Stimulated activated CD4-positive, alpha-beta T cell treated with anti-CD3 and anti-CD28 coated beads, Interleukin-2, amount 100 ng/mL, for 24 hours (primary cell): ENCODE data around the gene OXGR1.
"Not testable (repeated sequence)": the region's sequence is repeated elsewhere in the genome, so short reads cannot be mapped to it uniquely, and the experiment has no call there.

Source experiments
- DNase-seq, 2 donors: peaks; one replicate each; pipeline ENCODE4 v3.0.0-alpha.2; 2020

OXGR1 gene

GRCh38 chr13:97004886-97005285 is 10.6 kb upstream of the OXGR1 start:
- DNase-seq = no peak

DNA sequence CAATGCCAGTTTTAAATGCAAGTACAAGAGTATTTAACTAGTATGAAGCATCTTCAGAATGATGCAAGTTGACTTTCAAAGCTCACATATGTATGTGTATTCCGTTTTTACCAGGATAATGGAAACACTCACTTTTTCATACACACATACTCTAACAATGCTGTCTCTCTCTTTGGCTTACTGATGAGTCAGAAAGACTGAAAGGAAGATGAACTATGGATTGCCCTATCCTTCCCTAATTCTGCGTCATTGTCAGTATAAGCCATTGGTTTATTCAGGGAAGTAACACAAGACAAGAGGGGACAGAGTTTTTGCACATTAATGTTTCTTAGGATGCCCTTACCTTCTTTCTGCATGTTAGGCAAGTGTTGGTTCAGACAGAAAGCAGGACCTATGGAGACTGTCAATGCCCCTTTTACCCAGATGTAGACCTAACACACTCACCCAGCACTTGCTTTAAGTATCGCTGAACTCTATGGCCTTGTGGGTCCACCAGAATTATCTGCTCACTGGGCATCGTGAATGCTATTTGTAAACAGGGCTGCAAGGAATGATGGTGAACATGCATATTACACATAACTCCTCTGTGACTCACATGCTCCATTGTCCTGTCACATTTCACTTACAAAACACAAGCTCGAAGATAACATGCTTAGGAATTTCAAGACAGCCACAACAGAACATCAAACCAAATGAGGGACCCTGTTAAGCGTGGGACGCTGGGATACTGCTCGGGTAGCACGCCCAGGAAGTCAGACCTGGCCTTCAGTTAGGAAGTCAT is 10.0 kb upstream of the OXGR1 start:
- DNase-seq = no peak

DNA sequence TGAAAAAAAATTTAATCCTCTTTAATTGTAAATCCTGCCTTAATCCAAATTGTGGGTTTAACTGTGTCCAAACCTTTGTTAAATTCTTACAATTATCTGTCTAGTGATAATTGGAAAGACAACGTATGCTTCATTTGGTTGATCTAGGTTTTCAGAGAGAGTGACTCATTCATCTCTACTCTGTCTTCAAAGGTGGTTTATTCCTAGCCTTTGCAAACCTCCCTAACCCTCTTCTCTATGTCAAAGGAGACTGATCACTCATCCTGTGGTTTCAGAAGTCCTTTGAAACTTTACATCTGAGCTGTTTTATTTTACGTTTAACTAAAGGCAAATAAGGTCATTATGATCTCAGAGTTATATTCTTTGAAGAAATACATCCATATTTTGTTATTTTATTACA is 8.8 kb upstream of the OXGR1 start:
- DNase-seq = no peak

GRCh38 chr13:97002581-97002980 is 8.3 kb upstream of the OXGR1 start:
- no peak for DNase-seq

DNA sequence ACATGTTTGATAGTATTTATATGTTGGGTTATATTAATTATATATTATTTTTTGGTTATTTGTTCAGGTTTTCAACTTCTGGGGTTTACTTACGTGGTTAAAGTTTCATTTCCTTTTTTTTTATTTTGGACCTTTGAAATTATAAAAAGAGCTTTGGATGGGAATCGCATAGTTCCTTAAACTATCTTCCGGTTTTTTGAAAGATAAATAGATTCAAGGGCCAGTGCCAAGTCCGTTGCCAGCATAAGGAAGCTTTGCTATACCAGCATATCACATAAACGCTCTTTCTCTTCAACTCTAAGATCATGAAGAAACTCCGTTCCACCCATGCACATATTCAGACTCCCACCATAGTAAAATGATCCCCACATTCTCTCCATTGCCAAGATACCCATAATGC is 7.4 kb upstream of the OXGR1 start:
- no peak for DNase-seq

DNA sequence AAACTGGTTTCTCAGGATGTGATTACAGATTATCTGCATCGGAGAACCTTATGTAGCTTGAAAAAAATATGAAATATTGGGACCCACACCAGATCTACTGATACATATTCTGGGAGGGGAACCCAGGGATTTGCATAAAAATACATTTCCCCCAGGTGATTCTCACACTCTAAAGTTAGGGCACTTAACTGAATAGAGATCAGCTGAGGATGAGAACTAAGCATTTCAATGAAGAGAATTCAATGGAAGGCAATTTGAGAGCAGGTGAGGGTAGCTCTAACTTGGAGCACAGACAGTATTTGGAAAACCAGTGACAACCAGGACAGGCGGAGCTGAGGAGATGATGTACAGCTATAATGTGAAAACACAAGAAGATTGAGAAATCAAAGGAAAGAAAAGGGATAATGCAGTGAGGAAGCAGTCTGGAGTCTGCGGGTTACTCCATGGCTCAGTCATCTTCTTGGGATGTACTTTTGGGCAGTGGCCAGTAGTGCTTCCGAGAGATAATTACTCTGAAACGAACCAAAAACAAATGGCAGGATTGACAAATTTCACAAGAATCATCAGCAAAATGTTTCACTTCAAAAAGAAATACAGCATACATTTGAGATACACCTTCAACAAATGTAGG is 6.1 kb upstream of the OXGR1 start:
- no peak for DNase-seq

- DNase-seq = no peak
Measured at GRCh38 chr13:96999091-96999490, 4.8 kb upstream of the OXGR1 start.

DNA sequence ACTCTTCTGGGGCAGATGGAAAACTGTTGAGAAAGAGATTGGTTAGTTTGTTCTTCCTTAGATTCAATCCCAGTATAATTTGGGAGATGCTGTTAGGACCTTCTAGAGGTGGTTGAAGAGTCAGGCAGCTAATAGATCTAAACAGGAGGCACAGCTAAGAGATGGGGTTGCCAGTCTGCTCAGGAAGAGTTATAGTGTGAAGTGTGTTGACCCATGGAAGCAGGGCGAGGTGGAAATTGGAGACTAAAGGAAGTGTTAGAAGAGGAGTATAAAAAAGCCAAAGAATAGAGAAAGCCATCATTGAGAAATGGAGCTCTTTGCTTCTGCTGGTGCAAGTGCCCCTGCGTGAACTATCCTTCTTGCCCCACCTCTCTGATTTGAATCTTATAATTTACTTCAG is 3.8 kb upstream of the OXGR1 start:
- DNase-seq = no peak

DNA sequence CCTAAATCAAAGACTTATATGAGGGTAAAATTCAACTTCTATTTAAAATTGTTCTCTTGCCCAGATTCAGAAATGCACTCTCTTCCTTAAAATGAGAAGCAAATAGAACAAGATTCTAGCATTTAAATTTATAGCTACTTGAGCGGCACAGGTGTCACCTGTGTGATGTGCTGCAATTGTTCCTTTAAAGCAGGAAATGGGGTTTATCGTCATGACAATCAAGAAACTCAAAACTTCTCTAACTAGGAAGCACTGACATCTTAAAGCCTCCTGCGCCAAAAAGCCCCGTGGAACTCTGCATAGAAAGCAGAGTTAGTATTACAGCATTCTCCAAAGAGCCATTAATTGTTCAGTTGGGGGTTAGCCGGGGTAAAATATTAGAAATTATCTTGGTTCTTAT is 2.6 kb upstream of the OXGR1 start:
- DNase-seq = no peak

GRCh38 chr13:96996107-96996506 is 1.8 kb upstream of the OXGR1 start:
- DNase-seq = no peak

- DNase-seq = no peak
Measured at GRCh38 chr13:96994858-96995243, 575 bp upstream of the OXGR1 start.

DNA sequence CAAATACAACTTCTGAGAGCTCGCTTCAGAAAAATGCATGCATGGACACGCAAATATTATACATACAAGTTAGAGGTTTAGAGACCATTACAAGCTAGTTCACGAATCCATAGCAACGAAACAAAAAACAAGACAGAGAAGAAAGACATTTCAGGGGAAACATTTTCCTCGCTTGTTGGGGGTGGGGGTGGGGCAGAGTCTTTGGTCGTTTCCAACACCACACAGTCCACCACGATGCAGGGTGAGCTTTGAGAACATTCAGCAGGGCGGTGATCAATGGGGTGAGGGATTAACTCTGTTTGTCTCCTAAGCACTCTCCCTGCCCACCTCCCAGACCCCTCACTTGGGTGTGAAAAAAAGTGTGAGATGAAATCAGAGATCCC is 651 bp downstream of the OXGR1 start:
- DNase-seq = no peak

- no peak for DNase-seq
Measured at GRCh38 chr13:96992633-96993032, 1.6 kb downstream of the OXGR1 start.

- DNase-seq = no peak
Measured at GRCh38 chr13:96991072-96991471, 3.2 kb downstream of the OXGR1 start.

- no peak for DNase-seq
Measured at GRCh38 chr13:96988441-96988840, 5.8 kb downstream of the OXGR1 start.

DNA sequence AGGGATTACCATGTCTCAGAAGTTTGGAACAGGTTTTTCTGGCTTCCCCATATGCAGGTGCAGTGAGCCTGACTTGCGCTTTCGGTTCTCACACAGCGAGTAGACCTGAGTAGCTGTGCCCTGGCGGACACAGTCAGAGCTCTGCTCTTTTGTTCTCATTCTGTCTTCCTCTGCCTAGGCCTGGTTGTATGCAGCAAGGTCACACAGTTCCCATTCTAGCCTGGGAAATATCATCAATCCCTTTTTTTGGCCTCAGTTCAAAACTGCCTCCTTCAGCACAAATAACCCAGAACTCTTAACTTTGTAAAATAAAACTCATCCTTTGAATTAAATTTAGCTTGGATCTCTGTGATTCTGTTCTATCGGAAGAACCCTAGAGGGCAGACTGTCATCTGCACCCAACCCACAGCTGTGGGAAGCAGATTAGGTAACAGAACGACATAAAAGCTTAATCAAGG is 10.2 kb downstream of the OXGR1 start:
- DNase-seq = no peak

DNA sequence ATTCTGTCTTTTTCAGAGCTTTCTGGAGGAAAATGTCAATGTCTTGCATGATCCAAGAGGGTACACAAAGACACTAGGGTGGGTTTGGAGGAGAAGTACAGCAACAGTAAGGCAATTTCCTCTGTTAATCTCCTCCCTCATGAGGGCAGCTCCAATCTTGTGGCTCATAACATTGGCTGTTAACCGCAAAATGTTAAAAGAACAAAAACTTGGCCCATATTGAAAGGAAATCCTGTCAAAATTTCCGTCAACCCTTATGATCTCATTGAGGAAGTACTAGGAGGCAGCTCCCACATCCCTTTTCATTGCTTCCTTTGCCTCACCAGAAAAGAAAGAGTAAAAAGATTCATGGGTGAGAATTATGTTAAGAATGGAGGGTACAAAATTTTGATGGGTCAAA is 11.6 kb downstream of the OXGR1 start:
- no peak for DNase-seq

DNA sequence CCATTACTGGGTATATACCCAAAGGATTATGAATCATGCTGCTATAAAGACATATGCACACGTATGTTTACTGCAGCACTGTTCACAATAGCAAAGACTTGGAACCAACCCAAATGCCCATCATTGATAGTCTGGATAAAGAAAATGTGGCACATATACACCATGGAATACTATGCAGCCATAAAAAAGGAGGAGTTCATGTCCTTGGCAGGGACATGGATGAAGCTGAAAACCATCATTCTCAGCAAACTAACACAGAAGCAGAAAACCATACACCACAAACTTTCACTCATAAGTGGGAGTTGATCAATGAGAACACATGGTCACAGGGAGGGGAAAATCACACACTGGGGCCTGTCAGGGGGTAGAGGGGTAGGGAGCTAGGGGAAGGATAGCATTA is 14.4 kb downstream of the OXGR1 start:
- DNase-seq = not testable (repeated sequence)

DNA sequence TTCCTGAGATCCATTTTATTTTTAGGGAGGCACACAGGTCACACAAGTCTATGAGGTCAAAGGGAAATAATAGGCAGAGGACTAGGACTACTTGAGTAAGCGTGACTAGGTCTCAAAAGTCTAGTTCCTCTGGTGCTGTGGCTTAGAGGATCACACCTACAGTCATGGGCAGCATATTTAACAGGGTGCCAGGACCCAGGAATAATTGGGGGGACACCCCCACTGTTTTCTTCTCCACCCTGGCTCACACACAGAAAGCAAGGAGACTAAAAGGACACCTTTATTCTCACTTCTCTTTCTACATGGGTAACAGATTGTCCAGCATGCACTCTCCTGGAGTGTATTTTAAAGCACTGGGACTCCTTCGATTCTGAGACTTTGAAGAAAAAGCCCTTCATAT is 26.2 kb downstream of the OXGR1 start:
- no peak for DNase-seq

- DNase-seq = no peak
Measured at GRCh38 chr13:96967248-96967745, 27.0 kb downstream of the OXGR1 start.

- DNase-seq = no peak
Measured at GRCh38 chr13:96966415-96967102, 27.7 kb downstream of the OXGR1 start.

- DNase-seq = no peak
Measured at GRCh38 chr13:96963786-96964475, 30.3 kb downstream of the OXGR1 start.

DNA sequence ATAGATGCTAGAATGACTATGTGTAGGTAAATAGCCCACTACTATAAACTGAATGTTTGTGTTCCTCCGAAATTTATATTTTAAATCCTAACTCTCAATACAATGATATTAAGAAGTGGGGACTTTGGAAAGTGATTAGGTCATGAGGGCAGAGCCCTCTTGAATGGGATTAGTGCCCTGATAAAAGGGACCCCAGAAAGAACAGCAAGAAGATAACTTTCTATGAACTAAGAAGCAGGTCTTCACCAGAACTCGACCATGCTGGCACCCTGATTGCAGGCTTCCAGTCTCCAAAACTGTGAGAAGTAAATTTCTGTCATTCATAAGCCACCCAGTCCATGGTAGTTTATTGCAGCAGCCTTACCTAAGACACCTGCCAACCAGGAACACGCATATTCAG is 33.9 kb downstream of the OXGR1 start:
- no peak for DNase-seq
